Measurements from ENCODE around the gene ZNF837.

The ZNF837 gene

DNA sequence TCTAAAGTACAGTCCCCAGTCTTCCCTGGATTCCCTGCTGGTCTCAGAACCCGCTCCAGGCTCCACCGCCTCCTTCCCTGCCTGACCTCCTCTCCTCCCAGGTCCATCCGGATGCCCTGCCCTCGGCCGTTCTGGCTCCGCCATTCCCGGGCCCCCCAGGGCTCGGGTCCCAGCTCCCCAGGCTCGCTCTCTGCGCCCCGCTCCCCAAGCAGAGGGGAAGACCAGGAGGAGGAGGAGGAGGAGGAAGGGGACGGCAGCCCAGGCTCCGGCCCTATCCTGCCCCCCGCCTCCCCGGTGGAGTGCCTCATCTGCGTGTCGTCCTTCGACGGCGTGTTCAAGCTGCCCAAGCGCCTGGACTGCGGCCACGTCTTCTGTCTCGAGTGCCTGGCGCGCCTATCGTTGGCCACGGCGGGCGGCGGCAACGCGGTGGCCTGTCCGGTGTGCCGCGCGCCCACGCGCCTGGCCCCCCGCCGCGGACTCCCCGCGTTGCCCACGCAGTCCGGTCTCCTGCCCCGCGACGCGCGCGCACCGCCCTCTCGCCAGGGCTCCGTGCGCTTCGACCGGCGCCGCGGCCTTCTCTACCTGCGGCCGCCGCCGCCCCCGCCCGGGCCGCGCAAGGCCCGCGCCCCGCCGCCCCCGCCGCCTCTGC lies 15.3 kb upstream of the ZNF837 start:
- no peak for DNase-seq (ENCODE audit: low read depth)
- TF ChIP-seq, protein P1, sequence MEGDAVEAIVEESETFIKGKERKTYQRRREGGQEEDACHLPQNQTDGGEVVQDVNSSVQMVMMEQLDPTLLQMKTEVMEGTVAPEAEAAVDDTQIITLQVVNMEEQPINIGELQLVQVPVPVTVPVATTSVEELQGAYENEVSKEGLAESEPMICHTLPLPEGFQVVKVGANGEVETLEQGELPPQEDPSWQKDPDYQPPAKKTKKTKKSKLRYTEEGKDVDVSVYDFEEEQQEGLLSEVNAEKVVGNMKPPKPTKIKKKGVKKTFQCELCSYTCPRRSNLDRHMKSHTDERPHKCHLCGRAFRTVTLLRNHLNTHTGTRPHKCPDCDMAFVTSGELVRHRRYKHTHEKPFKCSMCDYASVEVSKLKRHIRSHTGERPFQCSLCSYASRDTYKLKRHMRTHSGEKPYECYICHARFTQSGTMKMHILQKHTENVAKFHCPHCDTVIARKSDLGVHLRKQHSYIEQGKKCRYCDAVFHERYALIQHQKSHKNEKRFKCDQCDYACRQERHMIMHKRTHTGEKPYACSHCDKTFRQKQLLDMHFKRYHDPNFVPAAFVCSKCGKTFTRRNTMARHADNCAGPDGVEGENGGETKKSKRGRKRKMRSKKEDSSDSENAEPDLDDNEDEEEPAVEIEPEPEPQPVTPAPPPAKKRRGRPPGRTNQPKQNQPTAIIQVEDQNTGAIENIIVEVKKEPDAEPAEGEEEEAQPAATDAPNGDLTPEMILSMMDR (IDR thresholded peaks at IDR 0.05; ENCODE audit: low read depth, low read length, missing control alignments), result no peak
- H3K4me3 ChIP-seq (ENCODE audit: low read depth, low read length), result no peak overlapping the region
- in situ Hi-C loops (cut with HindIII; ENCODE audit: low sequenced_read_pairs), result no loop called here

DNA sequence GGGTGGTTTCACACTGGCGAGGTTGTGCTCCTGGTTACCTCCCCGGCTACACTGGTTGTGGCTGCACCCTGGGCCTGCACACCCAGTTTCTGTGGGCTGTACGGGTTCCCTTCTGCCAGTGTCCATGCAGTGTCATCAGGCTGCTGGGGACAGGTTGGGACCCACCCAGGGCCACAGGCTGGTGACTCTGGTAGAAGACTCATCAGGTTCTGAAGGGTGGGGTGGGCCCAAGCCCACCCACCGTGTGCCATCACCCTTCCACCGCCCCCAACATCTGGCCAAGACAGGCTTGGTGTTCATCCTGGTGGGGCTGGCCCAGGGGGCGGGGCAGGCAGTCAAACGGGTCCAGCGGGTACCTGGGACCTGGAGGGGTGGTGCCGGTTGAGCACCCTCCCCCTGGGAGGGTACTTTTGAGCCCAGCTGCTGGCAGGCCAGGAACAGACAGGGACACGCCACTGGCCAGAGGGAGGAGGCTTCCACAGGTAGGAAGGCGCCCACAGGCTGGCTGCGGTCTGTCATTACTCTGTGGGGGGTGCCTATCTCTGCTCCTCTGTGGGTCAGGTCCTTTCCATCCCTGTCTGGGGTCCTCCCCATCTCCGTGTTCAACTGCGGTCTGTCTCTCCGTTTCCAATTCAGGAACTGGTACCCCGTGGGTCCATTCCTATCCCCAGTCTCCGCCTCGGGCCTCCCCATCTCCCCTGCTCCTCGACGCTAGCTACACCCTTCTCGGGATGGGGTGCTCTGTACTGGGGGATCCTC lies 14.6 kb upstream of the ZNF837 start, which contains the start of gene RNF225:
Gene RNF225, plus strand, starts transcription at position 437 of the 759 bp plus-strand sequence. CDS start 434 bp downstream, outside the sequence.
- in situ Hi-C loops (cut with HindIII; ENCODE audit: low sequenced_read_pairs), result no loop called here
- no peak within 1 kb of the TSS for H3K4me3 ChIP-seq (ENCODE audit: low read depth, low read length)
- TF ChIP-seq, protein P1 (IDR thresholded peaks at IDR 0.05; ENCODE audit: low read depth, low read length, missing control alignments), result no peak
- no peak for DNase-seq (ENCODE audit: low read depth)

DNA sequence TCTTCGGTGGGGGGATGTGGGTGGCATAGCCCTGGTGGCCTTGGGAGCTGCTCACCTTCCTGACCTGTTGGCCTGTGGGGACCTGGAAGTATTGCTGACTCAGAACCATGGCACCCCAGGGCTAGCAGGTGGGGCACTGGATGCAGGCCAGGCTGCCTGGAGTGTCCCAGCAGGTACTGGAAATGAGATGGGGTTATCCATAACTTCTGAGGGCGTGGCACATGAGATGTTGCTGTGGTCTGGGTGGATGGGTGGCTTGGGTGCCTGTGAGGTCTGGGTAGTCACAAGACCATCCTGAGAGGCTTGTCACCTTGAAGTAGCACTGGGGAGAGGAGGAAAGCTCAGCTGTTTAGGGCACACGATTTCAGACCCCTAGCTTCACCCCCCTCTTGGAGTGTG lies 14.0 kb upstream of the ZNF837 start:
- in situ Hi-C loops (cut with HindIII; ENCODE audit: low sequenced_read_pairs), result no loop called here
- DNase-seq (ENCODE audit: low read depth), result no peak
- H3K4me3 ChIP-seq (ENCODE audit: low read depth, low read length), result no peak overlapping the region
- TF ChIP-seq, protein P1 (IDR thresholded peaks at IDR 0.05; ENCODE audit: low read depth, low read length, missing control alignments), result no peak

DNA sequence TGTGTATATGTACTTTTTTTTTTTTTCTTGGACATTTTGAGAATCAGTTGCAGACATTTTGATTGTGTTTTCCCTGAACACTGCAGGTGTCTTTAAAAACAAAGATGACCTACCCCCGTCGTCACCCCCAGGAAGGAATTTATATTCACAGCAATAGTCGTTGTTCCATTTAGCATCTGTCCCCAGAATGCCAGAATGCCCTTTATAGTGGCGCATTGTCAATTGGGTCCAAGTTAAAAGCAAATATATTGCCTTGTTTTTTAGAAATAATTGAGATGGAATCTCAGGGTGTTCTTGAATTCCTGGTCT lies 12.8 kb upstream of the ZNF837 start:
- no peak for DNase-seq (ENCODE audit: low read depth)
- in situ Hi-C loops (cut with HindIII; ENCODE audit: low sequenced_read_pairs), result no loop called here
- TF ChIP-seq, protein P1 (IDR thresholded peaks at IDR 0.05; ENCODE audit: low read depth, low read length, missing control alignments), result no peak
- H3K4me3 ChIP-seq (ENCODE audit: low read depth, low read length), result no peak overlapping the region

DNA sequence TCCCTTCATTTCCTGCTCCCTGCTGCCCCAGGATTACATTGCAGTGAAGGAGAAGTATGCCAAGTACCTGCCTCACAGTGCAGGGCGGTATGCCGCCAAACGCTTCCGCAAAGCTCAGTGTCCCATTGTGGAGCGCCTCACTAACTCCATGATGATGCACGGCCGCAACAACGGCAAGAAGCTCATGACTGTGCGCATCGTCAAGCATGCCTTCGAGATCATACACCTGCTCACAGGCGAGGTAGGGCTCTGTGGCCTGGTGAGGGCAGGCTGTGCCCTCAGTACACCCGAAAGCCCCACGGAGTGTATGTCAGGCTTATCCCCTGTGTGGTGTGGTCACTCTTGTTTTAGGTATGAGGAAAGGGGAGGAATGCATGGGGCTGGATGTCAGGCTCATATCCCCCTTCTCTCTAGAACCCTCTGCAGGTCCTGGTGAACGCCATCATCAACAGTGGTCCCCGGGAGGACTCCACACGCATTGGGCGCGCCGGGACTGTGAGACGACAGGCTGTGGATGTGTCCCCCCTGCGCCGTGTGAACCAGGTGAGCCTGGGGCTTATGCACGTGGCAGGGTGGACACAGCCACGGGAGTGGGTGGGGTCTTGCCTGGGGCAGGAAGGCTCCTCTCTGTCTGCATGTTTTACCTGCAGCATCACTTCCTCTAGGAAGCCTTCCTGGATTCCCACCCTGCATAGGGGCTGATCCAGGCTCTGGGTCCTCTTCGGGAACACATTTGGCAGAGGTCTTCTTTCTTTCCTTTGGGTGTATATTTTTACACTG lies 12.3 kb upstream of the ZNF837 start:
- no peak overlapping the region for H3K4me3 ChIP-seq (ENCODE audit: low read depth, low read length)
- TF ChIP-seq, protein P1 (IDR thresholded peaks at IDR 0.05; ENCODE audit: low read depth, low read length, missing control alignments), result no peak

DNA sequence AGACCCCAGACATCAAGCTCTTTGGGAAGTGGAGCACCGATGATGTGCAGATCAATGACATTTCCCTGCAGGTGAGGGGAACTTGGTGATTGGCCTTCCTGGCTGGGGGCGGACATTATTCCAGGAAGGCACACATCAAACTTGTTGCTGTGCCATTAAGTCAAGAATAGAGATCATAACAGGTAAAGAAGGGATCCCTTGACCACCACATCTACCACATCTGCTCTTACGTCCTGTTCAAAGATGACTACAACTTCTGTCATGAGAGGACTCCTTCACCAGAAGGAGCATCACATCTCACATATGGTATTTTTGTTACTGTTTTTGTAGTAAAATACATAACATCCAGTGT lies 7.3 kb upstream of the ZNF837 start:
- peak overlapping the region; percentile 88 for H3K4me3 ChIP-seq (ENCODE audit: low read depth, low read length)
- TF ChIP-seq, protein P1 (IDR thresholded peaks at IDR 0.05; ENCODE audit: low read depth, low read length, missing control alignments), result no peak
- in situ Hi-C loops (cut with HindIII; ENCODE audit: low sequenced_read_pairs), result no loop called here
- DNase-seq (ENCODE audit: low read depth), result no peak

More for the DNA sequence above, 12.3 kb upstream of the ZNF837 start:
- in situ Hi-C loops (cut with HindIII; ENCODE audit: low sequenced_read_pairs), result no loop called here
- no peak for DNase-seq (ENCODE audit: low read depth)
